ENCODE measurements around the gene GPRIN2.

Gene GPRIN2

GRCh38 chr10:46525177-46525823 is 31.2 kb downstream of the GPRIN2 start:
- Histone ChIP-seq H3K27me3 (ENCODE audit: insufficient read depth, poor library complexity, severe bottlenecking) (no peaks in the 10 kb centered on the region), H3K27ac (replicated peaks) (no peak overlapping the region), H3K4me3 (replicated peaks; ENCODE audit: insufficient read depth, low read length) (no peak overlapping the region)
- TF ChIP-seq REST (IDR thresholded peaks at IDR 0.05; ENCODE audit: insufficient replicate concordance, low read depth) = no peak
- no peak for TF ChIP-seq SPI1 (IDR thresholded peaks at IDR 0.05; ENCODE audit: borderline replicate concordance, low read depth)
- TF ChIP-seq, protein P1, sequence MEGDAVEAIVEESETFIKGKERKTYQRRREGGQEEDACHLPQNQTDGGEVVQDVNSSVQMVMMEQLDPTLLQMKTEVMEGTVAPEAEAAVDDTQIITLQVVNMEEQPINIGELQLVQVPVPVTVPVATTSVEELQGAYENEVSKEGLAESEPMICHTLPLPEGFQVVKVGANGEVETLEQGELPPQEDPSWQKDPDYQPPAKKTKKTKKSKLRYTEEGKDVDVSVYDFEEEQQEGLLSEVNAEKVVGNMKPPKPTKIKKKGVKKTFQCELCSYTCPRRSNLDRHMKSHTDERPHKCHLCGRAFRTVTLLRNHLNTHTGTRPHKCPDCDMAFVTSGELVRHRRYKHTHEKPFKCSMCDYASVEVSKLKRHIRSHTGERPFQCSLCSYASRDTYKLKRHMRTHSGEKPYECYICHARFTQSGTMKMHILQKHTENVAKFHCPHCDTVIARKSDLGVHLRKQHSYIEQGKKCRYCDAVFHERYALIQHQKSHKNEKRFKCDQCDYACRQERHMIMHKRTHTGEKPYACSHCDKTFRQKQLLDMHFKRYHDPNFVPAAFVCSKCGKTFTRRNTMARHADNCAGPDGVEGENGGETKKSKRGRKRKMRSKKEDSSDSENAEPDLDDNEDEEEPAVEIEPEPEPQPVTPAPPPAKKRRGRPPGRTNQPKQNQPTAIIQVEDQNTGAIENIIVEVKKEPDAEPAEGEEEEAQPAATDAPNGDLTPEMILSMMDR (IDR thresholded peaks at IDR 0.05; ENCODE audit: insufficient read depth, low read length) = no peak
- TF ChIP-seq POLR2AphosphoS5 (IDR thresholded peaks at IDR 0.05; ENCODE audit: low read depth) = no peak
- no peak for TF ChIP-seq GABPA (IDR thresholded peaks at IDR 0.05; ENCODE audit: low read depth)
- DNase-seq (ENCODE audit: low read depth in 1 of 2, low spot score in 1 of 2) = no peak

DNA sequence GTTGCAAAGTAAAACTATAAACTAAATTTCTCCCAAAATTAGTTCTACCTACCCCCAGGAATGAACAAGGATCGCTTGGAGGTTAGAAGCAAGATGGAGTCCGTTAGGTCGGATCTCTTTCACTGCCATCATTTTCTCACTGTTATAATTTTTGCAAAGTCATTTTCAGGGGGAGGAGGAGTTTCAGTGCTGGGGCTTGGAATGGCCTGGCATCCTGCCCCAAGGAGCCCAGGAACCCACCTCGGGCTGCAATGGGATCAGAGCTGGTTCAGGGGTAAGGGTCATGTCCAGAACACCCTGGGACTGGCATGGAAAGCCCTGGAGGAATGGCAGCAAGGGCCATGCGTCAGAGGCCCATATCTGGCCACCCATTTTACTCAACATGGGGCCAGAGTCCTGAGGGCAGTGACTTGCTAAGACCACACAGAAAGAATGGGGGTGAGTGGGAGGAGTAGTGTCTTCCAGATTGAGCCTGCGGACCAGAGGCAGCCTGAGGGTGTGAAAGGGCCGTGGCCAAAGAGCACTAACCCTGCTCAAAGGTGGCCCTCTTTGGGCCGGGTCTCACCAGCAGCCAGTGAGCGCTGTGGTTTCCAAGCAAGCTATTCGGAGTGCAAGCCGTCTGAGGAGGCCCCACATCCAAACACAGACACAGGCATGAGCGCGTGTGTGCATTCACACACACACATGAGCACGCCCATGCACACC is 31.8 kb downstream of the GPRIN2 start:
- no peak for DNase-seq (ENCODE audit: low read depth in 1 of 2, low spot score in 1 of 2)
- Histone ChIP-seq H3K4me3 (replicated peaks; ENCODE audit: insufficient read depth, low read length) (no peak overlapping the region), H3K27ac (replicated peaks) (no peak overlapping the region)

More for the DNA sequence above, 31.8 kb downstream of the GPRIN2 start:
- no peaks in the 10 kb centered on the region for H3K27me3 ChIP-seq (ENCODE audit: insufficient read depth, poor library complexity, severe bottlenecking)
- TF ChIP-seq GABPA (IDR thresholded peaks at IDR 0.05; ENCODE audit: low read depth) = no peak
- TF ChIP-seq REST (IDR thresholded peaks at IDR 0.05; ENCODE audit: insufficient replicate concordance, low read depth) = no peak
- no peak for TF ChIP-seq SPI1 (IDR thresholded peaks at IDR 0.05; ENCODE audit: borderline replicate concordance, low read depth)
- TF ChIP-seq, protein P1 (IDR thresholded peaks at IDR 0.05; ENCODE audit: insufficient read depth, low read length) = no peak
- TF ChIP-seq POLR2AphosphoS5 (IDR thresholded peaks at IDR 0.05; ENCODE audit: low read depth) = no peak

Data from HL-60 (cell line).